HG03280 (cell line): ENCODE results near the gene NAXE.
"Not testable (repeated sequence)": the region's sequence is repeated elsewhere in the genome, so short reads cannot be mapped to it uniquely, and the experiment has no call there.

Source experiments
- ATAC-seq: cut with Tn5 transposase; IDR thresholded peaks from one replicate; pipeline ENCODE4 v1.9.1; 2021; ENCODE audit warnings: mild to moderate bottlenecking, moderate library complexity; ENCODE audit not compliant: unreplicated experiment

NAXE gene

DNA sequence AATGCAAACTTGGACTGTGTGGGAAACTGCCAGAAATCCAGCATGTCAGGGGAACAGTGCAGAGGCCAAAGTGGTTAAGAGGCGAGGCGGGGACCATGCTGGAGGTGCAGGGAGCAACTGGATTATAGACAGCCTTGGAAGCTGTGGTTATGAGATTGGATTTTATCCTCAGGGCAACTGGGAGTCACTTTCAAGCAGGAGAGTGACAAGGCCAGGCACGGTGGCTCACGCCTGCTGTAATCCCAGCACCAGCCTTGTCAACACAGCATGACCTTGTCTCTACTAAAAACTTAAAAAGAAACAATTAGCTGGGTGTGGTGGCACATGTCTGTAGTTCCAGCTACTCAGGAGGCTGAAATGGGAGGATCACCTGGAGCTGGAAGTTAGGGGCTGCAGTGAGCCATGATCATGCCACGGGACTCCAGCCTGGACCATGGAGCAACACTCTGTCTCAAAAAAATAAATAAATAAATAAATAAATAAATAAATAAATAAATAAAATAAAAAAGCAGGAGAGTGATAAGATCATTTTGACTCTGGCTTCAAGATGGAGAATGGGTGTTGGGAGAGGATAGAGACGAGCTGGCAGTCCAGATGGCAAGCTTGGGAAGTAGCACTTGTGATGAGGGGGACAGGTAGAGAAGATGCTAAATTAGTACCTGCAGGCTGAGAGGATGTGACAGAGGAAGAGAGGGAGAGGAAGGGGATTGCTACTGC lies 31.2 kb downstream of the NAXE start:
- ATAC-seq, result no peak

DNA sequence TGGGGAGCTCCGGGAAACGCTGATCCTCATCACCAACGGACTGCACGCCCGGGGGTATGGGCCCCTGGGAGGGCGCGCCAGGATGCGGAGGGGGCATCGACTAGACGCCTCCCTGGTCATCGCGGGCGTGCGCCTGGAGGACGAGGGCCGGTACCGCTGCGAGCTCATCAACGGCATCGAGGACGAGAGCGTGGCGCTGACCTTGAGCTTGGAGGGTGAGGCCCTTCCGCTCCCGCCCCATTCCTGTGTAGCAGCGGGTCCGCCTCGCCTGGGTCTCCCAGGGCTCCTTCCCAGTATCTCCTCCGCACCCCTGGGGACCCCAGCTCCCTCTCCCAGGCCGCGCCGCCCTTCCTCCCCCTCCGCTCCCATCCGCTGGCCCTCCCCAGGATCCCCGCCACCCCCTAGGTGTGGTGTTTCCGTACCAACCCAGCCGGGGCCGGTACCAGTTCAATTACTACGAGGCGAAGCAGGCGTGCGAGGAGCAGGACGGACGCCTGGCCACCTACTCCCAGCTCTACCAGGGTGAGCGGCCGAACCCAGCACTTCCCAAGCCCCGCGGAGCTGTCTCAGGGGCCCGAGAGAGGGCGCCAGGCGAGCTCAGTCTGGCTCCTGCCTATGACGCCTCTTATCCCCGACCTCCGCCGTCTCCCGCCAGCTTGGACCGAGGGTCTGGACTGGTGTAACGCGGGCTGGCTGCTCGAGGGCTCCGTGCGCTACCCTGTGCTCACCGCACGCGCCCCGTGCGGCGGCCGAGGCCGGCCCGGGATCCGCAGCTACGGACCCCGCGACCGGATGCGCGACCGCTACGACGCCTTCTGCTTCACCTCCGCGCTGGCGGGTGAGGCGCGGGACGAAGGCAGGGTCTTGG lies 32.6 kb downstream of the NAXE start:
- ATAC-seq, result no peak

DNA sequence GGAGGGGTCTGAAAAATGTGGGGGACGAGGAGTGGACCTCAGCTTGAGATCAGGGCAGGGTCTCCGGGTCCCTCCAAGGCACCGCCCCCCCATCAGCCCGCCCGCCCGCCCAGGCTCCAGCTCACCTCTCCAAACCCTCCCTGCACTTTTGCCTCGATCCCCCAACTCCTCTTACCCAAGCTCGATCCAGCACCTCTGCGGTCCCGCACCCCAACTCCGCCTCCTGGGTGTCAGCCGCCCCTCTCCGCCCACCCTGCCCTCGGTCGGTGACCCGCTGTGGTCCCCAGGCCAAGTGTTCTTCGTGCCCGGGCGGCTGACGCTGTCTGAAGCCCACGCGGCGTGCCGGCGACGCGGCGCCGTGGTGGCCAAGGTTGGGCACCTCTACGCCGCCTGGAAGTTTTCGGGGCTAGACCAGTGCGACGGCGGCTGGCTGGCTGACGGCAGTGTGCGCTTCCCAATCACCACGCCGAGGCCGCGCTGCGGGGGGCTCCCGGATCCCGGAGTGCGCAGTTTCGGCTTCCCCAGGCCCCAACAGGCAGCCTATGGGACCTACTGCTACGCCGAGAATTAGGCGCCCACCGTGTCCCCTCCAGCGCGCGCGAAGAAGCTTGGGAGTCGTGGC lies 33.3 kb downstream of the NAXE start:
- no peak for ATAC-seq

DNA sequence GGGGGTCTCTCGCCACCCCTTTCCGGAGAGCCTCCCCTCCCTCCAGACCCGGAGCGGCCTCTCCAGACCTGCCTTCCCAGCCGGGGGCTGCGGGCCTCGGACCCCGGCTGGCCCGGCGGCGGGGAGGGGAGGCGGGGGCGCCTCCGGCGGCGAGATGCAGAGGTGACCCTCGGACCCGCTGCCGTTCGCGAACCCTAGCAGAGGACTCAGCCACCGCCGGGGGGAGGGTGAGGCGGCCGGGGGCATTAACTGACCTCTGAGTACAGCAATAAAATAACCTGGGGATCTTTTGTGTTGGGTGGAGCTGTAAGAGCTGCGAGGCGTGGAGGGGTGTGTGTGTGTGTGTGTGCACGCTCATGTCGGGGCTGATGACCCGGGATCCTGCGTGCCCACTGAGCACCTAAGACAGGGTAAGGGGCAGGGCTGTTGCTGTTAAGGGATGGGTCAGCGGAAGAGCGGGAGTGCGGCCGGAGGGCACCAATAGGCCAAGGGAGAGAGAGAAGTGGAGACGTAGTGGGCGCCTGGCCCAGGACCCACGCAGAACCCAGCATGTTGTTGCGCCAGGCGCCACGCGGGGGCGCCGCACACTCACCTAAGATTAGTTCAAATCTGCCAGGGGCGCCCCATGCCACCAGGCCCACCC lies 34.0 kb downstream of the NAXE start:
- no peak for ATAC-seq

DNA sequence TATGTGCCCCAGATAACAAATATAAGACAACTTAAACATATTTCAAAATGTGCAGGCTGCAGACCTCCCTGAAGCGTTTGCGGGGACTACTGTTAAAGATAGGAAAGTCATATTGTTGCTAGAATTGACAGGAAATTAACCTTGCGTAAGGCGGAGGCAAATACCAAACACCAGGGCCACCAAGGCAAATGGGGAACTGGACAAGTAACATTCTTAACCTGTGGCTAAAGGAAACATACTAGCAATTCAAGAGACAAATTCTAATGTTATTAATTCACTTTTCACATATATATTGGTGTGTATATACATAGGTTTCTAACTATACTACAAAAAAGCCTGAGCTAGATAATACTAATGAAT lies 34.5 kb downstream of the NAXE start:
- ATAC-seq, result no peak

DNA sequence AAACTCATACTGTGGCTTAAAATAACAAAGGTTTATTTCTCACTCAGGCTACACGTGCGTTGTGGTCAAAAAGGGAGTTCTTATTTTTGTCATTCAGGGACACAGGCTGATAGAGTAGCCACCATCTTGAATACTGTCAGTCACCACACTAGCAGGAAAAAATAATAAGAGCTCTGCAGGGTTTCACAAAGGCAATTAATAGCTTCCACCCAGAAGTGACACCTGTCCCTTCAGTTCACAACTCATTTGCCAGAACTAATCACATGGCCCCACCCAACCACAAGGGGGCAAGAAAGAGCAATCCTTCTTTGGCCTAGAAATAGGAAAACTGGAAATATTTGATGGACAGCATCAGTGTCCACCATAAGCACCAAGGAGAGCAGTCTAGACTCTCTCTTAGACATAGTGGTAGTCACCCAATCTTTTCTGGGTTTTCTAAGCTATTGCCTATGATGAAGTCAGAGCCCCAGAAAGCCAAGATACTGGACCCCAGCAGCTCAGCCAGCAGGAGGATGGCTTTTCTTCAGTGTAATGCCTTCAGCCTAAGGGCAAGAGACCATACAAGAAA lies 35.8 kb downstream of the NAXE start:
- no peak for ATAC-seq

DNA sequence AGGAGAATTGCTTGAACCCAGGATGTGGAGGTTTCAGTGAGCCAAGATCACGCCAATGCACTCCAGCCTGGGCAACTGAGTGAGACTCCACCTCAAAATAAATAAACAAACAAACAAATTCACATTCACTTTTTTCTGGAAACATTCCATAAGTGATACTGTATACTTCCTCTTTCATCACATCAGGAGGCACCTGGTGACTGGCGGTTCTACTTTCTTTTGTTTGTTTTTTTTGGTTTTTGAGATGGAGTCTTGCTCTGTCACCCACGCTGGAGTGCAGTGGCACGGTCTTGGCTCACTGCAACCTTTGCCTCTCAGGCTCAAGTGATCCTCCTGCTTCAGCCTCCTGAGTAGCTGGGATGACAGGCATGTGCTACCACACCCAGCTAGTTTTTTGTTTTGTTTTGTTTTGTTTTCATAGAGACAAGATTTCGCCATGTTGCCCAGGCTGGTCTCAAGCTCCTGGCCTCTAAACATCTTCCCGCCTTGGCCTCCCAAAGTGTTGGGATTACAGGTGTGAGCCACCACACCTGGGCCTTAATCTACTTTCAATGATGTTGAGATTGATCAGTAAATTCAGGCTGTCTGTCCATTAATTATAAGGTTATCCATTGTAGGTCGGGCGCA lies 38.4 kb downstream of the NAXE start:
- ATAC-seq, result no peak

DNA sequence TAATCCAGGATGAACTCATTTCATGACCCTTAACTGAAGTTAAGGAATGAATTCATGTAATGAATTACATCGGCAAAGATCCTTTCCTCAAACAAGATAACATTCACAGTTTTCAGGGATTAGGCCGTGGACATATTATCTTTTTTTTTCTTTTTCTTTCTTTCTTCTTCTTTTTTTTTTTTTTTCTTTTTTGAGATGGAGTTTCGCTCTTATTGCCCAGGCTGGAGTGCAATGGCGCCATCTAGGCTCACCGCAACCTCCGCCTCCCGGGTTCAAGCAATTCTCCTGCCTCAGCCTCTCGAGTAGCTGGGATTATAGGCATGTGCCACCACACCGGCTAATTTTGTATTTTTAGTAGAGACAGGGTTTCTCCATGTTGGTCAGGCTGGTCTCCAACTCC lies 39.6 kb downstream of the NAXE start:
- not testable (repeated sequence) for ATAC-seq

DNA sequence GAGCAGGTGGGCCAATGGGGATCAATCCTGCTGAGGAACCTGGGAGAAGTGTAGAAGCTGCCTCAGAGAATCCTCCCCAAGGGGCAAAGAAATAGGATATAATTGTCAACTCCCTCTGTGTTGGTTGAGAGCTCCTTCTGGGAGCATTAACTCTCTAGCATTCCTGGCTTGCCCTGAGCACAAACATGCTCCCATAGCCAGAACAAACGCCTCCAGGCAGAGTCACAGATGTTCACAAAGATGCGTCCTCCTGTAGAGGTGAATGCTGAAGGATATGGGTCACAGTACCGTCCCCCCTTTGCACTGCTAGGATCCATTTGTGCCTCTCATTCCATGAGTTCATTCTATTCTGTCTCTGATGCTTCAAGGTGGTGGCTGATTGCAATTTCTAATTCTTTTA lies 40.8 kb downstream of the NAXE start:
- no peak for ATAC-seq

DNA sequence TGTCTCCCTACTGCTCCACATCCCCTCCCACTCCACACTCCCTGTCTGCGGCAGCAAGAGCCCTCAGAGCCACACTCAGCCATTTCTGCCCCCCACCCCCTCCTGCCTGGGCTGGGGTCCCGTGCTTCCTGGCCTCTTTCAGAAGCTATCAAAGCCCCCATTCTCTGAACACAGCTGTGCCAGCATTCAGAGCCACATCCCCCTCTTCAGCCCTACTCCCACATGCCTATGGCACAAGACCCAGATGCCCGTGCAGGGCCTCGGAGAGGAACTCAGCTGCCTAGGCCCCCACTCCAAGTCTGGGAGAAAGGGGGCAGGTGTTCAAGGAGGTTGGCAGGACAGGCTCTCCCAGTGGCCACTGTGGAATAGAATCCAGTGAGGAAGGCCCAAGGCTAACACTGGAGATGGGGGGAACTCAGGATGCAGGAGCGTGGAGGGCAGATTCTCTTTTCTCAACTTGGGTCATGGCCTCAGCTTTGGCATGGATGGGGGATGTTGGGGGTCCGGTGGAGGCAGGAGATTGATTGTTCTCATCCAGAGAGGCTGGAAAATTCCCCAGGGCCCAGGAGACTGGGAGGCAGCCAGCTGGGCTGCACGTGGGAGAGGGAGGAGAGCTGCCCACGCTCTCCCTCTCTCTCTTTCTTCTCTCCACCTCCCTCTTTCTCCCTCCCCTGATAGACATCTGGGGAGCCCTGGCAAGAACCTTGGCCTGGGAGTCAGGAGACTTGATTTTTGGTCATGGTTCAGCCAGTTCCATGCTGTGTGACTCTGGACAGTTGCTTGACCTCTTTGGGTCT lies 46.8 kb downstream of the NAXE start:
- no peak for ATAC-seq

DNA sequence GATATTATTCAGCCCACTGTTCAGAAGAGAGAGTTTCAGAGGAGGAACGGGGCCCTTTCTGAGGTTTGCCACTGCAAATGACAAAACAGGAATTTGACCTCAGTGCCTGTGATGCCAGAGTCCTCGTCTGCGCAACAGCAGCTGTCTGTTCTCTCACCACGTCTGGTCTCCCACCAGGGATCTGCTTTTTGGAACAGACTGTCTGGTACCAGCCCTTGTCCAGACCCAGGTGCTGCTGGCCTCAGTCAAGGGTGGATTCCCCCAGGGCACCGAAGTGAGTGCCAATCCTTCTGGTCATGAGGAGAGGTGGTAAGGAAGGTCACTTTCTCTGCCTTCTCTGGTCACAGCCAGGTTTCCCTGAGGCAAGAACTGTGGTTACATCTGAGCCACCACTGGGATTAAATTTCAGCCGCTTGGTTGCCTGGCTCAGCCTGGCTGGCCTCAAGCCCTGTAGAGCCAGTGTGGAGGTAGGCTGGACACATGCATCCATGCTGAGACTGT lies 48.1 kb downstream of the NAXE start:
- no peak for ATAC-seq

DNA sequence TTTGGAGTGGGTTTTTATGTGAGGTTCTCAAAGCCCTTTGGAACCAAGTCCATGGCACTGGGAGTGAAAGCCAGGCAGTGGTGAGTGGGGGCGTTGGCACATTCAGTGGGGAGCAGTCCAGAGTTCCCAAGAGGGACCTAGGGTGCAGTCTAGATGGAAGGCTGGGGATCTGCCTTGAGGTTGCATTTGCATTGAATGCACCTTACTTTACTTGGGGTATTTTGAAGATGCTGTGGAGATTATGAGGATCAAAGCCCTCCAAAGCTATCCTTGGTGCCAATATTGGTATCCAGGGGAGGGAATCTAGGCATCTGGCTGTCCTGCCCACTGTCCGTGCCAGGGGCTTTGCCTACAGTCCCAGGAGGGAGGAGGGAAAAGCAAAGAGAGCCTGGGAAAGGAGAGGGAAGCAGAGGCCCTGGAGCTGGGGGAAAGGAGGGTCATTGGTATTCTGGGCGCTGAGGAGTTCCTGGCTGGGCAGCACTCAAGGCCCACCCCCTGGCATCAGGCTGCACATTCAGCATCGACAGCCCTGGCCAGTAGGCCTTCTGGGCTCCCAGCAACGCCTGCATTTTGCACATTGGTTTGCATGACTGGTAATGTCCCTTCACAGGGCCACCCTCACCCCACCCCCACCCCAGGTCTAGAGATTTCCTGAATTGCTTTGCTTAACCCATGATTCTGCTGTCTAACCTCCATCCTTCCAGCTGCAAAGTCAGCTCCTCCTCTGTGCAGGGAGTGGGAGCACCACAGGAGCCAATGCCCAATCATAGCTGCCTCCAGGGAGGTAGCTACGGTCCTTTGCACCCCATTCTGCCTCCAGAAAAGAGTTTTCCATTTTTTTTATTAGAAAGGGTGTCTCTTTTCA lies 49.5 kb downstream of the NAXE start:
- no peak for ATAC-seq

DNA sequence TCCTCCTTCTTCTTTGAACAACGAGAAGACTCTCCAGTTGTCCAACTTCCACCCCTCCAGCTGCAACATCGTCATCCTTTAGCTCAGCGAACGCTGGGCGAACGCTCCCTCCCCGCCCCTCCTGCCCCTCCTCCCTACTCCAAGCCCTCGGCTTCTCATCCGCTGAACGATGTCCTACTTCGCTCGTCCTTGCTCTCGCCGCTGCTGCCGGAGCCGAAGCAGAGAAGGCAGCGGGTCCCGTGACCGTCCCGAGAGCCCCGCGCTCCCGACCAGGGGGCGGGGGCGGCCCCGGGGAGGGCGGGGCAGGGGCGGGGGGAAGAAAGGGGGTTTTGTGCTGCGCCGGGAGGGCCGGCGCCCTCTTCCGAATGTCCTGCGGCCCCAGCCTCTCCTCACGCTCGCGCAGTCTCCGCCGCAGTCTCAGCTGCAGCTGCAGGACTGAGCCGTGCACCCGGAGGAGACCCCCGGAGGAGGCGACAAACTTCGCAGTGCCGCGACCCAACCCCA lies 50.2 kb downstream of the NAXE start, which contains the start of gene BCAN:
TSS of gene BCAN (plus strand) at position 357 of the 504 bp plus-strand sequence. CDS start 3,938 bp downstream, outside the sequence.
- ATAC-seq, result no peak

DNA sequence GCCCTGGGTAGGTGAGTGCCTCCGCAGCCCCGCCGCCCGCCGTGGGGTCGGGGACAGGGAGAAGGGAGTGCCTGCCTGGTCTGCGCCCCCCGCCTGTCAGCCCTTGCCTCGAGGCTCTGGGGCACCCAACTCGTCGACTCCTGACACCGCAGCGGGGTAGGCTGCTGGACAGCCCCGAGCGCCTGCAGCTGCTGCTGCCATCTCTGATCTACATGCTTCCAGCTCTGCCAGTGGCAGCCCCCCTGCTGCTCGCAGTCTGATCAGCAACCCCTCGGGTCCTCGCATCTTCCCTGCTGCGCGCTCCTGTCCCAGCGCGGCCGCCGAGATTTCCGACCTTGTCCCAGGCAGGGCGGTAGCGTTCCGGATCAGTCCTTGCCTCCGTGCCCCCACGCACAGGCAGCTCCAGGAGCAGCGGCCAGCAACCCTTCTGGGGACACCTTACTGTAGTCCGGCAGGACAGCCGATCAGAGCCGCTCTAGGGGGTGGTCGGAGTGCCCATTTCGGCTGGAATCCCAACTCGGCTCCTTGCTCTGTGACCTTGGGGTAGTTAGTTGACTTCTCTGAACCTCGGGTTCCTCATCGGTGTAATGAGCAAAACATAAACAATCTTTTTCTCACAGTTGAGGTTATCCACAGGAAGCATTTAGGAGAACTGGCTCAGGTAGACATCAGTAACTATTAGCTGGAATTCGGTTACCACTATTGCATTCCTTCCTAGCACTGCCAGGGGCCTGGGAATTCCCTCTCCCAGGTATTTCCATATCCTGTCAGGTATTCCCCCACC lies 50.9 kb downstream of the NAXE start:
- no peak for ATAC-seq

DNA sequence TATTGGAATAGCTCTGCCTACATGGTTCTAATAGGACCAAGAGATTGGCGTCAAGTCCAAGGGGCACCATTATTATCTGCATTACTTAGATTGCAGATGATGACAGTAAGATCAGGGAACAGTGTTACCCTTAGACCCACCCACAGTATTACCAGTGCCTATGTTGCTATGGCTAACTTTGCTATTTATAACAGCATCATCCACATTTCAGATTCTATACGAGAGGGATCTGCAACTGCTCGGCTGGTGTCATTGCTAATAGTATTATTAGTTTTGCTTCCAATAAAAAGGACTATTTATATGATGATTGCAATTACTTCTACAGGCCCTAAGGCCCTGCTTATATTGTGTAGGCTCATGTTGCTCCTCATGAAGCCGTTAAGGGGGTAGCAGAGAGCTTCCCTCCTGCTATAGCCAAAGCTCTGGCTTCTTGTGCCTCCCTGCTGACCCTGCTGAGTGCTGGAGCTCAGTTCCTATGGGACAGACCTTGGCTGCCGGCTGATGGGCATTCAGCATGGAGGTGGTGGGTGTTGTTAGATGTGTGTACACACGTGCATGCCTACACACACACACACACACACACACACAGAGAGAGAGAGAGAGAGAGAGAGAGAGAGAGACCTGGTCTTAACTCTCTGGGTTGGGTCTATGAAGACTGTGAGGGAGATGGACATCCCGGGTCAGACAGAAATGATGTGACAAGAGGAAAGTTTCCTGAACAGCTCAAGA lies 51.6 kb downstream of the NAXE start:
- no peak for ATAC-seq

DNA sequence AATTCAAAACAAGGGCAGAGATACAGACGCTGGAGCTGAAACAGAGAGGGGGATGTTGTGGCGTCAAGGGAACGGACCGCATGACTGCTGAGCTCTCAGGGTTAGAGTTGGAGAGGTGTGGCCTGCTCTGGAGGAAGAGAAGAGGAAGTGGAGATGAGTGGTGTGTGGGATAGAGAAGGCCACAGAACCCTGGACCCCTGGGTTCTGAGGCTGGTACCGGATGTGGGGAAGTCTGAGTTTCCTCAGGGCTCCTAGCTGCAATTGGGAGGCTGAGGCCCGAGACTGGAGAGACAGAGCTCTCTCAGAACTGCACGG lies 52.2 kb downstream of the NAXE start:
- no peak for ATAC-seq
